Parathyroid adenoma (tissue), 2 donors: ENCODE measurements around the gene SEC62.
A peak's percentile ranks its signal among the peaks of the same experiment; 100 is the strongest.

Experiments
- H2AFZ ChIP-seq: fragments of 300-600 bp; sonication (generic); one replicate; pipeline ENCODE4 v1.7.0; 2017; ENCODE audit warnings: antibody characterized with exemption, mild to moderate bottlenecking
- H3K27ac ChIP-seq: fragments of 300-600 bp; sonication (generic); one replicate; pipeline ENCODE4 v1.7.0; 2017
- H3K27me3 ChIP-seq: fragments of 300-600 bp; sonication (generic); one replicate; pipeline ENCODE4 v1.7.0; 2017; ENCODE audit warnings: low read length; ENCODE audit not compliant: control insufficient read depth, insufficient read depth
- H3K36me3 ChIP-seq: fragments of 300-600 bp; sonication (generic); one replicate; pipeline ENCODE4 v1.7.0; 2017; ENCODE audit warnings: low read length; ENCODE audit not compliant: control insufficient read depth, insufficient read depth
- H3K4me1 ChIP-seq: fragments of 300-600 bp; sonication (generic); one replicate; pipeline ENCODE4 v1.7.0; 2017; ENCODE audit warnings: control low read depth
- H3K4me2 ChIP-seq: fragments of 300-600 bp; sonication (generic); one replicate; pipeline ENCODE4 v1.7.0; 2017; ENCODE audit warnings: low read length
- H3K4me3 ChIP-seq: fragments of 300-600 bp; sonication (generic); one replicate; pipeline ENCODE4 v1.7.0; 2017; ENCODE audit warnings: low read depth, low read length
- H3K79me2 ChIP-seq: fragments of 300-600 bp; sonication (generic); one replicate; pipeline ENCODE4 v1.7.0; 2017; ENCODE audit warnings: control low read depth
- H3K9ac ChIP-seq: fragments of 300-600 bp; sonication (generic); one replicate; pipeline ENCODE4 v1.7.0; 2017; ENCODE audit warnings: mild to moderate bottlenecking
- H3K9me3 ChIP-seq: fragments of 300-600 bp; sonication (generic); one replicate; pipeline ENCODE4 v1.7.0; 2017; ENCODE audit warnings: low read length; ENCODE audit not compliant: control insufficient read depth
- TF ChIP-seq, protein P1 (sequence below): fragments of 300-600 bp; sonication (generic); IDR thresholded peaks from one replicate; pipeline ENCODE4 v1.7.0; 2017; ENCODE audit warnings: antibody characterized with exemption, mild to moderate bottlenecking
- donor health status: primary hyperparathyroidism.

SEC62 gene

DNA sequence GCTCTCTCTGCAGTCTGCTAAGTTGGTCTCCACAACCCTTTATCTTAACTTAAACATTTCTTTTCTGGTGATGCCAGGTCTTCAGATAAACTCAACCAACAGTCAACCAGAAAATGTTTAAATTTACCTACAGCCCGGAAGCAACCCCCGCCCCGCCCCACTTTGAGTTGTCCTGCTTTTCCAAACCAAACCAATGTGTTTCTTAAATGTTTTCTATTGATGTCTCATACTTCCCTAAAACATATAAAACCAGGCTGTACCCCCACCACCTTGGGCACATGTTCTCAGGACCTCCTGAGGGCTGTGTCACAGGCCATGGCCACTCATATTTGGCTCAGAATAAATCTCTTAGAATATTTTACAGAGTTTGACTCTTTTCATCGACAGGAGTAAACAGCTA lies 58.0 kb downstream of the SEC62 start:
- Histone ChIP-seq H3K27ac (no peak overlapping the region), H3K27me3 (no peaks in the 10 kb centered on the region), H3K9me3 (no peaks in the 10 kb centered on the region), H3K36me3 (no peaks in the 10 kb centered on the region), H3K9ac (no peak overlapping the region), H3K79me2 (no peaks in the 10 kb centered on the region), H2AFZ (no peak overlapping the region), H3K4me2 (no peak overlapping the region), H3K4me1 (no peaks in the 10 kb centered on the region), H3K4me3 (no peak overlapping the region)
- TF ChIP-seq, protein P1, sequence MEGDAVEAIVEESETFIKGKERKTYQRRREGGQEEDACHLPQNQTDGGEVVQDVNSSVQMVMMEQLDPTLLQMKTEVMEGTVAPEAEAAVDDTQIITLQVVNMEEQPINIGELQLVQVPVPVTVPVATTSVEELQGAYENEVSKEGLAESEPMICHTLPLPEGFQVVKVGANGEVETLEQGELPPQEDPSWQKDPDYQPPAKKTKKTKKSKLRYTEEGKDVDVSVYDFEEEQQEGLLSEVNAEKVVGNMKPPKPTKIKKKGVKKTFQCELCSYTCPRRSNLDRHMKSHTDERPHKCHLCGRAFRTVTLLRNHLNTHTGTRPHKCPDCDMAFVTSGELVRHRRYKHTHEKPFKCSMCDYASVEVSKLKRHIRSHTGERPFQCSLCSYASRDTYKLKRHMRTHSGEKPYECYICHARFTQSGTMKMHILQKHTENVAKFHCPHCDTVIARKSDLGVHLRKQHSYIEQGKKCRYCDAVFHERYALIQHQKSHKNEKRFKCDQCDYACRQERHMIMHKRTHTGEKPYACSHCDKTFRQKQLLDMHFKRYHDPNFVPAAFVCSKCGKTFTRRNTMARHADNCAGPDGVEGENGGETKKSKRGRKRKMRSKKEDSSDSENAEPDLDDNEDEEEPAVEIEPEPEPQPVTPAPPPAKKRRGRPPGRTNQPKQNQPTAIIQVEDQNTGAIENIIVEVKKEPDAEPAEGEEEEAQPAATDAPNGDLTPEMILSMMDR, result no peak

DNA sequence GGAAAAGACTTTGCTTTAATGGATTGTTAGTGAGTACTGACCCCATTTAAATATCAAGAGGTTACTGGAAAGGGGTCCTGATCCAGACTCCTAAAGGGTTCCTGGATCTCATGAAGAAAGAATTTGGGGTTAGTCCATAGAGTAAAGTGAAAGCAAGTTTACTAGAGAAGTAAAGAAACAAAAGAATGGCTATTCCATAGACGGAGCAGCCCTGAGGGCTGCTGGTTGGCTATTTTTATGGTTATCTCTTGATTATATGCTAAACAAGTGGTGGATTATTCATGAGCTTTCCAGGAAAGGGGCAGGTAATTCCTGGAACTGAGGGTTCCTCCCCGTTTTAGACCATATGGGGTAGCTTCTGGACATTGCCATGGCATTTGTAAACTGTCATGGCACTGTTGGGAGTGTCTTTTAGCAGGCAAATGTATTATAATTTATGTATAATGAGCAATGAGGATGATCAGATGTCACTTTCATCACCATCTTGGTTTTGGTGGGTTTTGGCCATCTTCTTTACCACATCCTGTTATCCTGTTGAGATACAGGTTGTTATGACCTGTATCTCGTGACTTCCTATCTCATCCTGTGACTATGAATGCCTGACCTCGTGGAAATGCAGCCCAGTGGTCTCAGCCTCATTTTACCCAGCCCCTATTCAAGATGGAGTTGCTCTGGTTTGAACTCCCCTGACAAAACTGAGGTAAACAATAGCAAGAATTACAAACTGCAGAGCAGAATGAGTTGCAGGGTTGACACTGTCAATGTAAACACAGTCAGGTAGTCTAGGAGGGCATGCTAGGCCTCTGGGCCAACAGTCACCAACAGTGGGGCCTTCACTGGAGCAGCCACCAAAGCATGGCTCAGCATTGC lies 60.9 kb downstream of the SEC62 start:
- Histone ChIP-seq H3K4me3 (no peak overlapping the region), H3K36me3 (no peaks in the 10 kb centered on the region), H2AFZ (no peak overlapping the region), H3K27ac (no peak overlapping the region), H3K79me2 (no peaks in the 10 kb centered on the region), H3K9me3 (no peaks in the 10 kb centered on the region), H3K9ac (no peak overlapping the region), H3K4me2 (no peak overlapping the region), H3K4me1 (no peaks in the 10 kb centered on the region), H3K27me3 (no peaks in the 10 kb centered on the region)
- TF ChIP-seq, protein P1, result no peak

DNA sequence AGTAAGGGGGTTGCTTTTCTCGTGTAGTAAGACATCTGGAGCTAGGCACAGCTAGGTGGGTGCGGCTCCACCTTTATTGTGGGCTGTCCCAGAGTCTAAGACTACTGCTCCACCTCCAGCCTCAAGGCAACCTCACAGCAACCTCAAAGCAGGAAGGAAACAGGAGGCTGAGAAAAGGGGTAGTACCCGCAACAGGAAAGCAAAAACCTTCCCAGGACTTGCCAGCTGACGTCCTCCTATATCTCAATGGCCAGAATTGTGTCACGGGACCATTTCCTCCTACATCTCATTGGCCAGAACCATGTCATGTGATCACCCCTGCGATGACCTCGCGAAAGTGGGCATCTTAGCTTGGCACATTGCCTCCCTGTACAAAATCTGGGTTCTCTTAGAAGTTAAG lies 66.9 kb downstream of the SEC62 start:
- no peak overlapping the region for H2AFZ ChIP-seq
- H3K27me3 ChIP-seq, result no peaks in the 10 kb centered on the region
- no peak overlapping the region for H3K4me3 ChIP-seq
- TF ChIP-seq, protein P1, result no peak
- no peak overlapping the region for H3K9ac ChIP-seq
- H3K4me2 ChIP-seq, result no peak overlapping the region
- no peaks in the 10 kb centered on the region for H3K79me2 ChIP-seq
- H3K36me3 ChIP-seq, result no peaks in the 10 kb centered on the region
- no peaks in the 10 kb centered on the region for H3K4me1 ChIP-seq
- no peaks in the 10 kb centered on the region for H3K9me3 ChIP-seq
- H3K27ac ChIP-seq, result no peak overlapping the region

DNA sequence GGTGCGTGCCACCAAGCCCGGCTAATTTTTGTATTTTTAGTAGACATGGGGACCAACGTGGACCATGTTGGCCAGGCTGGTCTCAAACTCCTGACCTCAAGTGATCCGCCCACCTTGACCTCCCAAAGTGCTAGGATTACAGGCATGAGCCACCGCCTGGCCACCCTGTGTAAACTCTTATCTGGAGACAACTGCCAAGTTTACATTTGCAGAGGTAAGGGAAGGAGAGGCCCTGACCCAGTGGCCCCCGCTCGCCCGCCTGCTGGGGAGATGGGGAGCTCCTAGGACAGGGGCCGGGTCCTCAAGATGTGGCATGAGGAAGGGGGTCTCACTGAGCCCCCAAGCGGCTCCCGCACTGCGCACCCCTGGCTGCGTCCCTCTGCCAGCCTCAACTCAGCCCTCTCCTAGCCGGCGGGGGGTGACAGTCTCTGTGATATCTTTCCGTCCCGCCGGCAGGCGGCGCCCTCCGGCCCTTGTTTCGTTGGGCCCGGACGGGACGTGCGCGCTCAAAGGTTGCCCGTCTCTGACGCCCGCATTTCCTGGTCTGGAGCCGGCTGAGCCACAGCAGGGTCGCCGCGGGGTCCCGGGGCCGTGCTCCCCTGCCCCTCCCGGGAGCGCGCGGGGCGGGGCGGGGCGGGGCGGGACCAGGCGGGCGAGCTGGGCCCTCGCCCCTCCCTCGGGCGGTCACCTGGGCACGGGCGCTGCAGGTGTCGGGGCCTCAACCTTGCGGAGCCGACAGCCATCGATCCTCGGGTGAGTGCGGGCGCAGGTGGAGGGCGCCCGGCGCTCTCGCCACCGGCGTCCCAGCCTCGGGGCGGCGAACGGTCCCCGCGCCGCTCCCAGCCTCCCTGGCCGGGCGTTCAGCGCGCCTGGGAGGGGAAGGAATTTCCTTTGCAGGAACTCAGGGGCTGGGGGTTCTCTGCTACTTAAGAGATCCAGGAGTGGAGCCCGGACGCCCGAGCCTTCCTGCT lies 71.1 kb downstream of the SEC62 start, which contains the start of gene GPR160:
Gene GPR160, plus strand, starts transcription at position 533 of the 971 bp plus-strand sequence. CDS start 45,978 bp downstream, outside the sequence.
- peak within 1 kb of the TSS; percentile 94 for H3K9ac ChIP-seq
- TF ChIP-seq, protein P1, result peak; percentile 90
- H3K79me2 ChIP-seq, result no peaks in the 10 kb centered on the region
- peak within 1 kb of the TSS; percentile 80 for H3K4me2 ChIP-seq
- H3K4me1 ChIP-seq, result peaks cover 6% of the 10 kb centered on the region
- H3K27ac ChIP-seq, result peak within 1 kb of the TSS; percentile 93
- H3K36me3 ChIP-seq, result no peaks in the 10 kb centered on the region
- H3K9me3 ChIP-seq, result no peaks in the 10 kb centered on the region
- H3K4me3 ChIP-seq, result peak within 1 kb of the TSS; percentile 91
- H2AFZ ChIP-seq, result peak within 1 kb of the TSS; percentile 65
- no peaks in the 10 kb centered on the region for H3K27me3 ChIP-seq
